Endothelial cell of umbilical vein (primary cell): Measurements from ENCODE around the gene APBA3. TPM values are rescaled to one million over a fixed set of nuclear protein-coding genes. Genes with fewer than 3 reads are reported as not detected.

Experiments used
- BruUV-seq: library from RNA; stranded (reverse); fragments of 400-500 nt; replicated peaks from 2 replicates; lab custom pipeline; 2021; lab: Mats Ljungman, UMichigan
- CTCF ChIA-PET: fragments of 300-600, 350-600 bp; sonication (Branson Sonifier 250); formaldehyde crosslinking; loops from one replicate; lab custom pipeline; 2021; ENCODE audit warnings: antibody characterized with exemption, inconsistent platforms; lab: Charles Lee
- POLR2A ChIA-PET: fragments of 300-600, 350-600 bp; sonication (Branson Sonifier 250); formaldehyde crosslinking; loops from one replicate; lab custom pipeline; 2021; ENCODE audit warnings: antibody characterized with exemption, inconsistent platforms; lab: Charles Lee
- DNase-seq: peaks from one replicate; pipeline ENCODE4 v3.0.0-alpha.2; 2011; ENCODE audit warnings: low read depth, low spot score
- FAIRE-seq: peaks from 2 replicates; lab custom pipeline; 2011; peaks lifted over from hg19 to GRCh38; lab: Jason Lieb, UNC
- H2AFZ ChIP-seq: 2 replicates; pipeline ENCODE4 v1.6.0; 2012; ENCODE audit warnings: low read depth, low read length, control low read depth, inconsistent platforms
- H3K27ac ChIP-seq: 2 replicates; pipeline ENCODE4 v1.5.1; 2011; ENCODE audit warnings: low read depth, mild to moderate bottlenecking, control low read depth, low read length, moderate library complexity; ENCODE audit not compliant: insufficient read depth
- H3K27me3 ChIP-seq, 2 experiments: 2 replicates each; pipeline versions ENCODE4 v1.6.0 to v1.6.1; 2011; ENCODE audit warnings: low read length in 2 of 2, mixed read lengths in 1 of 2; ENCODE audit not compliant: control insufficient read depth in 2 of 2, insufficient read depth in 2 of 2
- H3K36me3 ChIP-seq, 2 experiments: 2 replicates in 1 of 2; 3 replicates in 1 of 2; pipeline ENCODE4 v1.5.1; 2011; ENCODE audit warnings: low read length in 2 of 2, mild to moderate bottlenecking in 1 of 2, moderate library complexity in 1 of 2; ENCODE audit not compliant: control insufficient read depth in 2 of 2, insufficient read depth in 2 of 2; ENCODE audit errors: extremely low read depth in 1 of 2
- H3K4me1 ChIP-seq: 3 replicates; pipeline ENCODE4 v1.5.1; 2011; ENCODE audit warnings: mild to moderate bottlenecking, low read length; ENCODE audit not compliant: control insufficient read depth, insufficient read depth; ENCODE audit errors: extremely low read depth
- H3K4me2 ChIP-seq: 2 replicates; pipeline ENCODE4 v1.6.1; 2011; ENCODE audit warnings: low read length, control low read depth, mixed read lengths; ENCODE audit not compliant: insufficient read depth
- H3K4me3 ChIP-seq, 3 experiments: fragments of 200-600 bp in 1 of 3; sonication (generic), shearing (Covaris generic) in 1 of 3; replicated peaks in 1 of 3; 2 replicates each; pipeline ENCODE4 v1.5.1; 2011 to 2016; ENCODE audit warnings: control low read depth in 3 of 3, low read length in 3 of 3, mild to moderate bottlenecking in 2 of 3, inconsistent platforms in 1 of 3, low read depth in 1 of 3, moderate library complexity in 1 of 3; ENCODE audit not compliant: insufficient read depth in 1 of 3
- H3K79me2 ChIP-seq: 2 replicates; pipeline ENCODE4 v1.6.0; 2012; ENCODE audit warnings: low read length, inconsistent platforms; ENCODE audit not compliant: control insufficient read depth, insufficient read depth
- H3K9ac ChIP-seq: replicated peaks from 2 replicates; pipeline ENCODE3; 2011; ENCODE audit warnings: low read length, control low read depth; ENCODE audit not compliant: insufficient read depth; ENCODE audit errors: extremely low read depth
- H3K9me1 ChIP-seq: replicated peaks from 3 replicates; pipeline ENCODE4 v1.6.0; 2011; ENCODE audit warnings: mild to moderate bottlenecking, low read length; ENCODE audit not compliant: control insufficient read depth, insufficient read depth; ENCODE audit errors: extremely low read depth
- H3K9me3 ChIP-seq: replicated peaks from 2 replicates; pipeline ENCODE4 v1.5.1; 2012; ENCODE audit warnings: low read length, inconsistent platforms; ENCODE audit not compliant: control insufficient read depth, insufficient read depth
- H4K20me1 ChIP-seq: replicated peaks from 2 replicates; pipeline ENCODE3; 2011; ENCODE audit warnings: mild to moderate bottlenecking, low read length; ENCODE audit not compliant: control insufficient read depth, insufficient read depth; ENCODE audit errors: extremely low read depth
- CTCF ChIP-seq, 2 donors: IDR thresholded peaks; 1 replicate in 1 of 2; 2 replicates in 1 of 2; pipeline ENCODE4 v1.5.1; 2011; ENCODE audit warnings: low read length in 2 of 2, mild to moderate bottlenecking in 2 of 2, moderate library complexity in 2 of 2, control low read depth in 1 of 2, inconsistent platforms in 1 of 2, low read depth in 1 of 2; ENCODE audit not compliant: insufficient read depth in 1 of 2; ENCODE audit errors: extremely low read depth in 1 of 2
- EZH2 ChIP-seq: IDR thresholded peaks from 2 replicates; pipeline ENCODE4 v1.6.1; 2012; ENCODE audit warnings: borderline replicate concordance, low read depth, mild to moderate bottlenecking, moderate library complexity, low read length, inconsistent platforms; ENCODE audit not compliant: severe bottlenecking
- FOS ChIP-seq: IDR thresholded peaks from 2 replicates; pipeline ENCODE4 v1.6.1; 2011; ENCODE audit warnings: mild to moderate bottlenecking, low read length, moderate library complexity, borderline replicate concordance; ENCODE audit not compliant: insufficient read depth
- MAX ChIP-seq: IDR thresholded peaks from 2 replicates; pipeline ENCODE4 v1.6.1; 2011; ENCODE audit not compliant: insufficient read depth, insufficient read length
- POLR2A ChIP-seq: IDR thresholded peaks from 2 replicates; pipeline ENCODE4 v1.6.1; 2012; ENCODE audit warnings: low read depth, mild to moderate bottlenecking, control low read depth, low read length
- dilution Hi-C: fragments of 300-500 bp; cut with MboI; formaldehyde crosslinking; loops from one replicate; pipeline ENCODE4 v1.15.0; 2019; ENCODE audit warnings: low sequenced_read_pairs; ENCODE audit not compliant: extremely low pct_ligation_motif_present
- intact Hi-C: fragments of 100-400 bp; cut with micrococcal nuclease; formaldehyde crosslinking; loops from one replicate; pipeline ENCODE4 v1.10.0; 2022
- polyA plus RNA-seq, 4 experiments: library from polyadenylated mRNA; depleted of rRNA in 3 of 4; stranded (reverse) in 3 of 4; unstranded in 1 of 4; fragments of >200 nt; gene quantifications; 2 replicates each; pipeline versions ENCODE4 v1.2.1 to v1.2.3, GENCODE V29; 2011 to 2012; ENCODE audit warnings: missing spikeins in 1 of 4
- total RNA-seq: library from RNA; stranded (reverse); gene quantifications from 2 replicates; pipeline ENCODE4 v1.2.3, GENCODE V29; 2021

The APBA3 gene
- total and polyA plus RNA-seq, 2 donors (not counting 3 experiments of a cell fraction or from before 2014, with no cell fraction given): 23.4 to 25.1 TPM

GRCh38 chr19:3750211-3750610, 11.3 kb downstream of the APBA3 start:
- Histone ChIP-seq H3K4me1 (no peaks in the 10 kb centered on the region), H3K9me3 (no peaks in the 10 kb centered on the region), H4K20me1 (no peaks in the 10 kb centered on the region), H3K79me2 (no peaks in the 10 kb centered on the region), H3K27me3 (no peaks in the 10 kb centered on the region), H3K9ac (no peak overlapping the region), H3K27ac (no peak overlapping the region), H3K4me2 (no peak overlapping the region), H3K9me1 (no peaks in the 10 kb centered on the region), H2AFZ (no peak overlapping the region), H3K36me3 (peaks cover 0 to 13% of the 10 kb centered on the region in 2 experiments), H3K4me3 (no peak overlapping the region)
- dilution Hi-C loops: no loop called here
- DNase-seq: no peak
- FAIRE-seq: no peak
- intact Hi-C loops: no loop called here
- CTCF ChIA-PET: no interaction called here
- TF ChIP-seq FOS (no peak), MAX (no peak), EZH2 (no peak), POLR2A (no peak), CTCF (IDR thresholded peaks at IDR 0.05; ENCODE audit: extremely low read depth in 1 of 2, insufficient read depth in 1 of 2, low read depth in 1 of 2, low read length in 2 of 2) (no peak)
- POLR2A ChIA-PET: no interaction called here
- BruUV-seq: no TSS peak

- H3K36me3 ChIP-seq: peaks cover 0 to 13% of the 10 kb centered on the region in 2 experiments
- H3K9me3 ChIP-seq: no peaks in the 10 kb centered on the region
- H3K4me3 ChIP-seq: no peak overlapping the region
- no TSS peak for BruUV-seq
- H3K9ac ChIP-seq: no peak overlapping the region
- H3K27me3 ChIP-seq: no peaks in the 10 kb centered on the region
- ChIA-PET POLR2A (no interaction called here), CTCF (no interaction called here)
- intact Hi-C loops: no loop called here
- H3K27ac ChIP-seq: no peak overlapping the region
- TF ChIP-seq CTCF (IDR thresholded peaks at IDR 0.05; ENCODE audit: extremely low read depth in 1 of 2, insufficient read depth in 1 of 2, low read depth in 1 of 2, low read length in 2 of 2): no peak
- no peaks in the 10 kb centered on the region for H3K4me1 ChIP-seq
- DNase-seq (no peak), FAIRE-seq (no peak)
- H4K20me1 ChIP-seq: no peaks in the 10 kb centered on the region
- no peaks in the 10 kb centered on the region for H3K9me1 ChIP-seq
- no peaks in the 10 kb centered on the region for H3K79me2 ChIP-seq
- dilution Hi-C loops: no loop called here
- H2AFZ ChIP-seq: no peak overlapping the region
- H3K4me2 ChIP-seq: no peak overlapping the region
Observed at GRCh38 chr19:3748965-3749364, 12.5 kb downstream of the APBA3 start.
